Measurements from ENCODE around the gene OR9G4. TPM values are rescaled to one million over a fixed set of nuclear protein-coding genes. Genes with fewer than 3 reads are reported as not detected.
A peak's percentile ranks its signal among the peaks of the same experiment; 100 is the strongest.

Gene OR9G4
- total and polyA plus RNA-seq, 10 of the 15 experiments (the other 5 are each of a cell fraction or from before 2014, with no cell fraction given): not detected

DNA sequence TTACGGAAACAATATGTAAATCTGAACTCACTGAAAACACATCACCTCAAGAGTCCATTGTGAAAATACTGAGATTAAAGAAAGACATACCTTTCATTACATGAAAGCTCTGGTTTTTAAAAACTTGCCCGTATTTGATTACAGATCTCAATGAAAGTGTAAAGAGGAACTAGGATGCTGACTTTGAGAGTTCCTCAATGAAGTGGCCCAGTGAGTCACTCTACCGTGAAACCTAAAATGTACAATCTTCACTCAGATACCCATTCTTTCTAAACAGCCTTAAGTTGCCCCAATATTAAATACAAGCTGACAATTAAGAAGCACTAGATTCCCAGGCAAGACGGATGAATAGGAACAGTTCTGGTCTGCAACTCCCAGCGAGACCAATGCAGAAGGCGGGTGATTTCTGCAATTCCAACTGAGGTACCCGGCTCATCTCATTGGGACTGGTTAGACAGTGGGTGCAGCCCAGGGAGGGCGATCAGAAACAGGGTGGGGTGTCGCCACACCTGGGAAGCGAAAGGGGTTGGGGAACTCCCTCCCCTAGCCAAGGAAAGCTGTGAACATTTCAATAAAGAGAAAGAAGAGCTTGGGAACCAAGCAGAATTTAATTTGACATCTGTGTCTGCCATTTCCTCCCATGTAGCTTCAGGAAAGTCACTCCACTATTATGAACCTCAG, 33.8 kb upstream of the OR9G4 start:
- Histone ChIP-seq H3K9me3 (replicated peaks; ENCODE audit: control insufficient read depth, insufficient read depth, low read length) (no peaks in the 10 kb centered on the region), H3K27ac (ENCODE audit: control insufficient read depth, insufficient read depth) (no peak overlapping the region), H3K36me3 (ENCODE audit: control insufficient read depth in 2 of 2, insufficient read depth in 2 of 2, low read length in 1 of 2) (no peaks in the 10 kb centered on the region), H3K9ac (ENCODE audit: control insufficient read depth, insufficient read depth, low read length) (no peak overlapping the region), H3K4me1 (ENCODE audit: control insufficient read depth, insufficient read depth, low read length) (peaks cover 4% of the 10 kb centered on the region), H3K27me3 (replicated peaks in 1 of 2; ENCODE audit: control insufficient read depth in 2 of 2, insufficient read depth in 2 of 2, low read length in 1 of 2) (no peaks in the 10 kb centered on the region), H2AFZ (ENCODE audit: control insufficient read depth, low read depth, low read length) (no peak overlapping the region), H4K20me1 (ENCODE audit: control insufficient read depth, insufficient read depth) (no peaks in the 10 kb centered on the region), H3K79me2 (ENCODE audit: control insufficient read depth, insufficient read depth, low read length) (no peaks in the 10 kb centered on the region), H3K4me2 (ENCODE audit: control insufficient read depth, insufficient read depth) (no peak overlapping the region), H3K4me3 (no peak overlapping the region)
- no peak for TF ChIP-seq BHLHE40 (IDR thresholded peaks at IDR 0.05; ENCODE audit: borderline replicate concordance in 1 of 2, low read depth in 2 of 2, low read length in 1 of 2)
- peak; percentile 40; the same call in 1 of the 2 replicates for TF ChIP-seq DPF2 (IDR thresholded peaks at IDR 0.05)
- peak; percentile 81 for TF ChIP-seq SPI1 (IDR thresholded peaks at IDR 0.05; ENCODE audit: borderline replicate concordance, insufficient read depth, low read depth, low read length)
- no peak for TF ChIP-seq FOXM1 (IDR thresholded peaks at IDR 0.05; ENCODE audit: low read depth, low read length)
- peak in 1 of 2 experiments; percentile 66; a peak in 1 of 4 replicates for TF ChIP-seq EP300 (IDR thresholded peaks at IDR 0.05; ENCODE audit: borderline replicate concordance in 1 of 2, control insufficient read depth in 1 of 2, low read depth in 2 of 2, low read length in 2 of 2)
- TF ChIP-seq MTA2 (IDR thresholded peaks at IDR 0.05; ENCODE audit: low read depth): peak; percentile 41; the same call in 1 of the 2 replicates
- TF ChIP-seq IKZF1 (conservative IDR thresholded peaks at IDR 0.05): peak; percentile 28; the same call in 1 of the 2 replicates
- no peak for TF ChIP-seq SUZ12 (IDR thresholded peaks at IDR 0.05; ENCODE audit: unreplicated experiment)
- peak in 1 of 2 experiments; percentile 16; a peak in 1 of 4 replicates for TF ChIP-seq IKZF2 (IDR thresholded peaks at IDR 0.05)
- in situ Hi-C loops (cut with MboI) (loop anchor here (5.0 kb wide), 1 partner anchor 830 kb away; no protein-coding TSS in a partner anchor), intact Hi-C loops (cut with micrococcal nuclease; ENCODE audit: unreplicated experiment) (loop anchor here (2.0 to 10.0 kb wide), 2 partner anchors 262 to 1068 kb away; no protein-coding TSS in a partner anchor)
- FAIRE-seq (no peak), ATAC-seq (peak; percentile 99), DNase-seq (ENCODE audit: low read depth, low spot score) (peak; percentile 19)
- ChIA-PET RAD21 (ENCODE audit: unreplicated experiment) (interaction anchor here (0.6 to 2.5 kb wide), 9 partner anchors 9 to 1066 kb away, joined by 3 to 16 read pairs (median 4); no protein-coding TSS in a partner anchor), POLR2A (no interaction called here), CTCF (interaction anchor here (0.7 to 2.2 kb wide), 23 partner anchors 8 to 1074 kb away, joined by 3 to 20 read pairs (median 4); no protein-coding TSS in a partner anchor), SMC1A (ENCODE audit: uncharacterized antibody, unreplicated experiment) (interaction anchor here (0.7 to 3.3 kb wide), 12 partner anchors 9 to 842 kb away, joined by 3 to 19 read pairs (median 5); no protein-coding TSS in a partner anchor)
- 47% methylated on average over 10 of the region's 10 CpGs for WGBS (ENCODE audit: insufficient coverage, insufficient replicate concordance, low lambda C conversion rate, missing lambda C conversion rate)
- BruUV-seq (replicated peaks): no TSS peak

Measured in GM12878 (cell line).